Glomerular visceral epithelial cell (primary cell): Measurements from ENCODE around the gene LTN1.
A peak's percentile ranks its signal among the peaks of the same experiment; 100 is the strongest.
"Not testable (repeated sequence)": the region's sequence is repeated elsewhere in the genome, so short reads cannot be mapped to it uniquely, and the experiment has no call there.

ENCODE experiments used
- DNase-seq: peaks from one replicate; pipeline ENCODE4 v3.0.0-alpha.2; 2016; ENCODE audit errors: extremely low spot score

LTN1 gene

GRCh38 chr21:28992526-28993292, at the start of gene LTN1:
TSS of gene LTN1 (minus strand) at chr21:28992877. CDS start at chr21:28992805, 72 bp downstream.
- DNase-seq, result peak; percentile 99

GRCh38 chr21:29034678-29035077, 42.0 kb upstream of the LTN1 start:
- DNase-seq, result no peak

- DNase-seq, result no peak
Measured at GRCh38 chr21:29033871-29034270, 41.2 kb upstream of the LTN1 start.

- DNase-seq, result no peak
Measured at GRCh38 chr21:29033301-29033700, 40.6 kb upstream of the LTN1 start.

- no peak for DNase-seq
Measured at GRCh38 chr21:29030909-29031308, 38.2 kb upstream of the LTN1 start.

- no peak for DNase-seq
Measured at GRCh38 chr21:29029524-29029923, 36.8 kb upstream of the LTN1 start.

GRCh38 chr21:29025328-29025713, 32.6 kb upstream of the LTN1 start:
- DNase-seq, result peak; percentile 26

GRCh38 chr21:29024474-29025327, 32.0 kb upstream of the LTN1 start, which contains the start of gene USP16:
TSS of gene USP16 (plus strand) at chr21:29024668. CDS start at chr21:29027914, 3,246 bp downstream.
- DNase-seq, result peak; percentile 99

- no peak for DNase-seq
Measured at GRCh38 chr21:29022166-29022565, 29.5 kb upstream of the LTN1 start.

- no peak for DNase-seq
Measured at GRCh38 chr21:29018540-29018939, 25.9 kb upstream of the LTN1 start.

GRCh38 chr21:29017639-29018237, 25.1 kb upstream of the LTN1 start:
- DNase-seq, result no peak

GRCh38 chr21:29011236-29011635, 18.6 kb upstream of the LTN1 start:
- DNase-seq, result not testable (repeated sequence)

- no peak for DNase-seq
Measured at GRCh38 chr21:29008367-29008766, 15.7 kb upstream of the LTN1 start.

- no peak for DNase-seq
Measured at GRCh38 chr21:29007810-29008209, 15.1 kb upstream of the LTN1 start.

- DNase-seq, result no peak
Measured at GRCh38 chr21:29007135-29007534, 14.5 kb upstream of the LTN1 start.

GRCh38 chr21:29005696-29006095, 13.0 kb upstream of the LTN1 start:
- no peak for DNase-seq

- DNase-seq, result peak; percentile 91
Measured at GRCh38 chr21:29002442-29003144, 9.9 kb upstream of the LTN1 start.

GRCh38 chr21:28993293-28993629, 584 bp upstream of the LTN1 start:
- DNase-seq, result no peak

- DNase-seq, result peak; percentile 15
Measured at GRCh38 chr21:28991861-28992525, 684 bp downstream of the LTN1 start.

- peak; percentile 68 for DNase-seq
Measured at GRCh38 chr21:28988146-28988545, 4.5 kb downstream of the LTN1 start.

GRCh38 chr21:28986677-28987076, 6.0 kb downstream of the LTN1 start:
- DNase-seq, result no peak
